HG02884 (cell line): ENCODE measurements around the gene FASTKD2.
"Not testable (repeated sequence)": the region's sequence is repeated elsewhere in the genome, so short reads cannot be mapped to it uniquely, and the experiment has no call there.

ENCODE experiments used
- ATAC-seq: cut with Tn5 transposase; IDR thresholded peaks from one replicate; pipeline ENCODE4 v1.9.1; 2021; ENCODE audit warnings: mild to moderate bottlenecking, moderate library complexity; ENCODE audit not compliant: unreplicated experiment

Gene FASTKD2

DNA sequence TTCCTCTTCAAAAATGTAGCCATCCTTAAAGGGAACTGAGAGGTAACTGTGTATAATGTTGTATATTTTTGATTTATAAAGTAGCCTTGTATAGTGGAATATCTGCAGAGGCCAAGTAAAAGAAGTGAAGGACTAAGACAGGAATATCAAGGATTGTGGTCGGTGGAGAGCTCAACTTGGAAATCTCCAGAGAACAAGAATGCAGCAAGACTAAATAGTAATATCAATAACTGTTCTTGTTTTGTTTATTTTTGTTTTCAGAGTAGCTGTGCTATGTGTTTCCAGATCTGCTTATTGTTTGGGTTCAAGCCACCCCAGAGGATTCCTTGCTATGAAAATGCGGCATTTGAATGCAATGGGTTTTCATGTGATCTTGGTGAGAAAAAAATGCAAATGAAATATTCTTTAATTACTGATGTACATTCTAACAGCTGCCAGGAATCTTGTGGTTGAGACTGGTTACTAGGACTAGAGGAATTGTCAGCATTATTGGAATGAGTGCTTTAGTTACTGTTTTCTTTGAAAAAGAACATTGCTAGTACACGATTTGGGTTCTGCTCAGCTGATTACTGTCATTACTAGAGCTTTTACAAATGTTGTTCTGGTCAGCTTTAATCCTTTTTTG lies 25.0 kb downstream of the FASTKD2 start:
- no peak for ATAC-seq

GRCh38 chr2:206792645-206793044 lies 27.2 kb downstream of the FASTKD2 start:
- ATAC-seq = no peak

DNA sequence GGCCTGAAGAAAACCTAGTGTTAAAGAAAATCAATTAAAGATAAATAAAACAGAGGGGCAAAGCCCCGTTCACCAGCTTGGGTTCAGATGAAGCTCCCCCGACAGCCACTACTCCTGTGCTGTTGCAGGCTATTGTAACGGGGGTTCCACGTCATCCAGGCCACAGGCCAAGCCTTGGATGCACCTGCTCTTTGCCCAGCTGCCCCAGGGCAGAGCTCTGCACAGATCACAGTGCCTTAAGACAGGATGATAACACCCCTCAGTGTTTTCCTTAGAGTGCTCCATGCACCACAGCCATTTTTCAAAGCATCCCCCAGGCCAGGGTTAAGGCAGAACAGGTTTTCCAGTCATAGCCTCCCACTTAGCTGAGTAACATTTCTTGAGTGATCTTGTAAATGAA lies 32.0 kb downstream of the FASTKD2 start:
- ATAC-seq = no peak

DNA sequence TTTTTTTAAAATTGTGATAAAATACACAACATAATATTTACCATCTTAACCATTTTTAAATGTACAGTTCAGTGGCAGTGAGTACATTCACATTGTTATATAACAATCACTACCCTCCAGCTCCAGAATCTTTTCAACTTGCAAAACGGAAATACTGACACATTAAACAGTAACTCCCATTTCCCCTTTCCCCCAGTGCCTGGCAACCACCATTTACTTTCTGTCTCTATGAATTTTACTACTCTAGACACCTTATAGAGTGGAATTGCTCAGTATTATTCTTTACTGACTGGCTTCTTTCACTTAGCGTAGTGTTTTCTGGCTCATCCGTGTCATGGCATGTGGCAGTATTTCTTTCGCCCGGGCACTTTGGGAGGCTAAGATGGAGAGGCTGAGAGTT lies 32.6 kb downstream of the FASTKD2 start:
- peak; percentile 72 for ATAC-seq

DNA sequence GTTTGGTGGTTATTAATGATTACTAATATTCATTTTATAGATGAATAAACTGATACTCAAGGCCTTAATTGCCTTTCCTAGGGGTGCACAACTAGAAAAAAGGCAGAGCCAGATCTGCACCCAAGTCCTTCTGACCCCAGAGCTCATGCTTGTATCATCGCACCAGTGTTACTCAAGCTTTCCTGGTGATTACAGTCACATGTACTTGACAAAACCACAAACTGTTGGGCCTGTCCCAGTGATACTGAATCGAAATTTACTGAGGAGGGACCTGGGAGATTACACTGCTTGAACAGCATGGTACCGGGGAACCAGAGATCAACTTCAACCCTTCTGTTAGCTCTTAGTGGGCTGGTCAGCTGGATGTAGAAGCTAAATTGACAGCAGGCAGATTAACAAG lies 33.7 kb downstream of the FASTKD2 start:
- ATAC-seq = no peak

GRCh38 chr2:206800506-206801417 lies 35.4 kb downstream of the FASTKD2 start:
- ATAC-seq = peak; percentile 44

DNA sequence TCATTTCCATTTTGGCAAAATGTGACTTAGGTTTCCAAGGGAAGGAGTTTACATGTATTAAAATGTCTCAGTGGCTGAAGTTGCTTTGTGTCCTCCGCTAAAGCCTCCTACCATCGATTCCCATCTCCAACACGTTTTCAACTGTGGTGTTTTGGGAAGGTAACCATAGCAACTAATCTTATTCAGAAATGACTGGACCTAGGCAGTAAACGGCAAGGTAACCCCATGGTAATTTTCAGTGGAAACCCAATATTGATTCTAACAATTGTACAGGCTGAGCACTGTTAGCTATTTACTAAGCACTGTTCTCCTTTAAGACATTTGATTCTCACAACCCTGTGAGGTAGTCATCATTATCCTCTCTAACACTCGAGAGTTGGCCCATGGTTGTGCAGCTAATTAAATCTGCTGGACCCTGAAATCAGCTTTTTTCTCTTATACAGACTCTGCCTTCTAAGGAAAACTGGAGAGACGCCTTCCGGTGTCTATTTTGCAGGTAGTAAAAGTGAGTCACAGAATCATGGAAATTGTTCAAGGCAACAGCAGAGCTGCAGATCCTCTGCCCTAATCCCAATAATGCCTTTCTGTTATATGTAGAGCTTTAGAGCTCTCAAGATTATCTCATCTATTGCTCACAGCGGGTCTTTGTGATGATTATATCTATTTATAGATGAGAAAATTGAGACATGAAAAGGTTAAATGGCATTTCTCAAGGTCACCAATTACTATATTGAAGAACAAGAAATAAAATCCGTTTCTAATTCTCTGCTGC lies 36.2 kb downstream of the FASTKD2 start:
- ATAC-seq = no peak

DNA sequence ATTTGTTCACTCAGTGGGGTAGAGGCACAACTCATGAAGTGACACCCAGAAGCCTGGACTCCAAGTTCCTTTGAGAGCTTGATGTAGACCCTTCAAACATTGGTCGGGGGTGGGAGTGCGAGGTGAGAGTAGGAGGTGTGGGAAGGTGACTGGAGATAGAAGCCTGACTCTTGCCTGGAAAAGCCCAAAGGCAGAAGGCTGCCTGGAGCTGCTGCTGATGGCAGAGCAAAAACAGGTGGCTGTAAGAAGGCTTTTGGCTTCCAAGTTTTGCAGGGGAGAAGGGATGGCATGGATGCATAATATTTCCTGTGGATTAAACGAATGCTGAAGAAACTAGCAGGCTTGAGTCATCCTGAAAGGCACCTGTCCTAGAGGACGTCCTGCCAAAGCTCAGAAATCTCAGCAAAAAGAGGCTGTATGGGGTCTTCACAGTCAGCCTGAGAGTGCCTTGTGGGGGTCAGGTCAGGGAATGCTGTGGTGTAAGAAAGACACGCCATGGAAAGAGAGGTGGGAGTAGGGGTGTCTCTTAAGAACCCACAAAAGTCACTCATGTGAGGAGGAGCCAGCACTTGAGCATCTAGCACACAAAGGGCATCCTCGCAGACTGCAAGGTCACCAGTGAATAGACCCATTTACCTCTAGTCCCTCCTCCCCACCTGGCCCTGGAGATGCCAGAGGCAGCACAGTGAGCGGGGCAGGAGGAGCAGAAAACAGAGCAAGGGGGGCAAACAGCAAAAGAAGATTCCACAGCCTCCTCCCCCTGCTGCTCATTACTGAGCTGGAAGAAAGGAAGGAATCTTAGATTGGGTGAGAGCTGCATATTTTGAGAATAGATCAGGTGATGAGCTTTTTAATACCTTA lies 37.5 kb downstream of the FASTKD2 start:
- ATAC-seq = no peak

GRCh38 chr2:206804326-206804725 lies 38.9 kb downstream of the FASTKD2 start:
- ATAC-seq = no peak

DNA sequence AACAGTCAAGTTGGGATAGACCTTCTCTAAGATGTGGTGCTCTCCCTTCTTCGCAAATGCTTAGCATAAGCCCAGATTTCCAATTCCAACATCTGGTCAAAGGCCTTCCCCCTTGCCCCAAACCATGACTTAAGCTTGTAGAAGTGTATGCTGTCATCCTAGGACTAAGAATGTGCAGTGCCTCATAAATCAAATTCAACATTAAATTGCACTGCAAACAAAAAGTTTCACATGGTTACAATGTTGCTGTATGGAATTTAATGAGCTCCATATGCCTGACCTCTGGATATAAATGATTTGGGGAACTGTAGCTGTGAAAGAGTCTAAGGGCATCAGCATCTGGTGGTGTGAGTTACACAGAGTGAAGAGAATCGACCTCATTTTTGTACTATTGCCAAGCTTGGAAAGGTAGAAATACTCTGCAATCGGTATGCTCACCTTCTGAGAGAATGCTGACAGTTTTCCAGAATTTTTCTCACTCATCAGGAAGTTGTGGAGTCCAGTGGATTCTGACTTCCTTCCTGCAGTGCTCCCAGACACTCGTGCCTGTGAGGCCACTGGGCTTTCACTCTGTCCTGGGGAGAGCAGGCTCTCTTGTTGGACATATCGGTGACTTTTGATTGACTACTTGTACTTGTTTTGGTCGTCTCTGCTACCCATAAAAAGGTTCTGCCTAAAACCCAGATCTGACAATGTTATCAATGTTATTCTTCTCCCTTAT lies 40.6 kb downstream of the FASTKD2 start:
- ATAC-seq = no peak

GRCh38 chr2:206807624-206808023 lies 42.2 kb downstream of the FASTKD2 start:
- ATAC-seq = not testable (repeated sequence)

DNA sequence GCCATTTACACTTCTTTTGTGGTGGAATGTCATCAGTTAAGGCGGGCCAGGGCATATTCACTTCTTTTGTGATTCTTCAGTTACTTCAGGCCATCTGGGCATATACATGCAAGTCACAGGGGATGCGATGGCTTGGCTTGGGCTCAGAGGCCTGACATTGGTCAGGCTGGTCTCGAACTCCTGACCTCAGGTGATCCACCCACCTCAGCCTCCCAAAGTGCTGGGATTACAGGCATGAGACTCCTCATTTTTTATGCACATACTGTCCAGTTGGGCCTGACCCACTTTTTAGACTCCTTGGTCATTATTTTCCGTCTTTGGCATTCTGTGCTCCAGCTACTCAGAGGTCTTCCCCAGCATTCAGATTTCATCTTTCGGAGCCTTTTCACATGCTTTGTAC lies 47.1 kb downstream of the FASTKD2 start:
- ATAC-seq = not testable (repeated sequence)

GRCh38 chr2:206814498-206814897 lies 49.1 kb downstream of the FASTKD2 start:
- ATAC-seq = no peak

DNA sequence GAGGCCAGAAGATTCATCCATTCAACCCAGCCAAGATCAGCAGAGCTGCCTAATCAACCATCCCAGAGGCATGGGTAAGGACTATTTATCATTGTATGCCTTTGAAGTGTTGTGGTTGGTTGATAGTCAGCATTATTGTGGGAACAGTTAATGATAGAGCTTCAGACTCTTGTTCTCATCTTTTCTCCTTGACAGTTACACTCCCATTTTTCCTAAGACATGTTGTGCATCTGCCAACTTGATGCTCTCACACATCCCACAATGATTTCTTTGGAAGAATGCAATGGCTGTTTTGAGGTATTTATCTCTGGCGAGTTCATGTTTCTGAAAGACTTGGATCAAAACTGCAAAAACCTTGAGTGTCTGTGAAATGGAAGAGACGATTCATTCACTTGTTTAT lies 55.4 kb downstream of the FASTKD2 start:
- no peak for ATAC-seq

GRCh38 chr2:206823178-206823577 lies 57.8 kb downstream of the FASTKD2 start:
- ATAC-seq = no peak

DNA sequence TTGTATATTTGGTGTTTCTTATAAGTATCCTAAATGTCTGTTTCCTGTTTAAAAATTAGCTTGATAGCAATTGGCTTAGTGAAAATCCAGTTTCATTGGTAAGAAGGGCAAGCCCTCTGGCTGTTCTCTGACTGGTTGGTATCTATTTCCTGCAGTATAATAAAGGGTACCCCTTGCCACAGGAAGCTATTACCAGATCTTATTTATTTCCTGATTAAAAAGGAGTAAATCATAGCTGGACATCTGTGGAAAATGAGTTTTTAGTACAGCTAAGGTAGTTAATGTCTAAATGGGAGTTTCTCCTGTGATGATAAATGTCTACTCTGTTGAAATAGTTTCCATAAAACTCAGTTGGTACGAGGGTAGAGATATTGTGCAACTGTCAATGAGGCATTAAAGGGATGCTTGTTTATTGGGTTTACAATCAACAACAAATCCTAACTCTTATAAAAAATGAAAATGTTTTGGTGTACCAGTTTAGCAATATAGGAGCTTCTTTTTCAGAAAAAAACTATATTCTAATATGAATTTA lies 58.7 kb downstream of the FASTKD2 start:
- ATAC-seq = no peak

DNA sequence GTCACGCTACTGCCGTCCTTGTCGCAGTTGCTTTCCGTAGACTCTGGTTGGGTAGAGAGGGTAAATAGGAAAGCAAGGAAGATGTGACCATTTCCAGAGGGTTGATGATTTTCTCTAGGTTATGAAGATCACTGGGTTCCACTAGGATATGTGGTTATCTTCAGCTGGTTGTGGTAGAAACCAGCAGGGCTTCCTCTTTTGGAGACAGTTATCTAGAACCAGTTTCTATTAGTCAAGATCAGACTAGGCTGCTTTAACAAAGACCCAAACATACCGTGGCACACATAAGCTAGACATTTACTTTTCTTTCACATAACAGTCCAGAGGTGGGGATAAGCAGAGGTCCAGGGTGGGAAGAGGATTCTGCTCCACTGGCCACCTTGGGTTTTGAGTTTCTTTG lies 59.6 kb downstream of the FASTKD2 start:
- no peak for ATAC-seq

DNA sequence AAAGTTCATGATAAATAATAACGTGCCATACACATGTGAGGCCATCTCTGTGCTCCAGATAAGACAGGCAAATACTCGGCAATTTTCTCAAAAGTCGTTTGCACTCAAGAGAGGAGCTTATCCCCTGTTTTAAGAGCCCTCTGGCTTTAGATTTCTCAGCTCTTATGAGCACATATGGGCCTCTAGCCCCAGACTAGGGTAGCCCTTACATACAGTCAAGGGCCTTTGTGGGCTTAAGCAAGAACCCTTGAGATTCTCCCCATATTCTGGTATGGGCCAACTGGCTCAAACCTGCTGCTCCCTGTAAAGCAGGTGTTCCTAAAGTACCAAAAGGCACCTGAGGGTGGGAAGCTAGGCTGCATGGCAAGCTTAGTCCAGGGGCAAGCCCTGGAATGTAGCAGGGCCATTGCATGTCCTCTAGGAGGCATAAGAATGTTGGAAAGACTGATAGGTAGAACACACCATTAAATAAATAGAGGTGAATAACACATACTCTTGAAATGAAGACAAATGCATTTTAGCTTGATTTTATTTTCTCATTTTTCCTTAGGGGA lies 66.1 kb downstream of the FASTKD2 start:
- ATAC-seq = no peak

- ATAC-seq = no peak
Observed at GRCh38 chr2:206832873-206833272, 67.5 kb downstream of the FASTKD2 start.
